ENCODE results near the gene GRK1.
A peak's percentile ranks its signal among the peaks of the same experiment; 100 is the strongest.

Gene GRK1

DNA sequence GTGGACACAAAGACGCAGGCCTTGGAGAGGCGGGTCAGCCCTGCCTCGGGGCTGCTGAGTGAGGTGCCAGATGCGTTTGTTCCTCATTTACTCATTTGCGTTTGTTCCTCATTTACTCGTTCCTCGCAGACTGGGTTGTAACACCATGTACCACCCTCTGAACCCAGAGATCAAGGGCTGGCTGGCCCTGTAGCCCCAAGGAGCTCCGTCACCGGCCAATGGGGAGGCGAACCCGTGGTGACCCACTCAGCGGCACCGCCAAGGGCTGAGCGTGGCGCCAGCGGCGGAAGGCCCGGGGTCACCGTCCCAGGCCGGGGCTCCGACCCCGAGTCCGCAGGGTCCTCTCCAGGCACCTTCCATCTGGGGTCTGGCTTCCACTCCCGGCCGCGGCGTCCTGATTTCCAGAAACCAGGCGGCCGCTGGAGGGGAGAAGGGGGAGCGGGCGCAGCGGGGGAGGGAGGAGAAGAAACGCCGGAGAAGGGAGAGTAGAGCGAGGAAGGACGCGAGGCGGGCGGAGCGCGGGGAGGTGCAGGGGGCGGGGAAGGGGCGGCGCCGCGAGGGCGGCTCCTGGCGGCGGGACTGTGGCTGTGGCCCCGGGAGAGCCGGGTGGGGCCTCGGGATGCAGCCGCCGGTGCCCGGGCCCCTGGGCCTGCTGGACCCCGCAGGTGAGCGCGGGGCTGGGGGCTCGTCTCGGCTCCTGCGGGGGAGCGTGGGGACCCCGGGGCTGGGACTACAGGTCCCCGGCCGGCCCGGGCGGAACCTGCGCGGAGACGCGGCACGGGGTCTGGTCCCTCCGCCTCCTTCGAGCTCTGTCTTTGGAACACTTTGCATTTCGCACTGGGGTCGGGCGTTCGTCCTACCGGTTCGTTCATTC is 91.9 kb downstream of the GRK1 start, which contains the start of gene TMEM255B (continued):
- TF ChIP-seq, protein P1, sequence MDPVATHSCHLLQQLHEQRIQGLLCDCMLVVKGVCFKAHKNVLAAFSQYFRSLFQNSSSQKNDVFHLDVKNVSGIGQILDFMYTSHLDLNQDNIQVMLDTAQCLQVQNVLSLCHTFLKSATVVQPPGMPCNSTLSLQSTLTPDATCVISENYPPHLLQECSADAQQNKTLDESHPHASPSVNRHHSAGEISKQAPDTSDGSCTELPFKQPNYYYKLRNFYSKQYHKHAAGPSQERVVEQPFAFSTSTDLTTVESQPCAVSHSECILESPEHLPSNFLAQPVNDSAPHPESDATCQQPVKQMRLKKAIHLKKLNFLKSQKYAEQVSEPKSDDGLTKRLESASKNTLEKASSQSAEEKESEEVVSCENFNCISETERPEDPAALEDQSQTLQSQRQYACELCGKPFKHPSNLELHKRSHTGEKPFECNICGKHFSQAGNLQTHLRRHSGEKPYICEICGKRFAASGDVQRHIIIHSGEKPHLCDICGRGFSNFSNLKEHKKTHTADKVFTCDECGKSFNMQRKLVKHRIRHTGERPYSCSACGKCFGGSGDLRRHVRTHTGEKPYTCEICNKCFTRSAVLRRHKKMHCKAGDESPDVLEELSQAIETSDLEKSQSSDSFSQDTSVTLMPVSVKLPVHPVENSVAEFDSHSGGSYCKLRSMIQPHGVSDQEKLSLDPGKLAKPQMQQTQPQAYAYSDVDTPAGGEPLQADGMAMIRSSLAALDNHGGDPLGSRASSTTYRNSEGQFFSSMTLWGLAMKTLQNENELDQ (tag by site-specific recombination; IDR thresholded peaks at IDR 0.05; ENCODE audit: low read depth): no peak
- no peak for TF ChIP-seq ZNF830 (tag by site-specific recombination; IDR thresholded peaks at IDR 0.05; ENCODE audit: low read depth)
- TF ChIP-seq ZNF701 (tag by site-specific recombination; IDR thresholded peaks at IDR 0.05): no peak
- no peak for TF ChIP-seq ZNF571 (tag by site-specific recombination; IDR thresholded peaks at IDR 0.05)
- TF ChIP-seq SALL2 (tag by site-specific recombination; IDR thresholded peaks at IDR 0.05; ENCODE audit: borderline replicate concordance): no peak
- TF ChIP-seq ZNF626 (tag by site-specific recombination; IDR thresholded peaks at IDR 0.05): no peak
- no peak for TF ChIP-seq ZNF433 (tag by site-specific recombination; IDR thresholded peaks at IDR 0.05; ENCODE audit: low read depth)
- no peak for TF ChIP-seq RBAK (tag by site-specific recombination; IDR thresholded peaks at IDR 0.05)
- TF ChIP-seq ZNF335 (tag by site-specific recombination; conservative IDR thresholded peaks at IDR 0.05): no peak
- no peak for TF ChIP-seq MEIS1 (CRISPR knock-in tag; IDR thresholded peaks at IDR 0.05; ENCODE audit: borderline replicate concordance)
- no peak for TF ChIP-seq KLF7 (tag by site-specific recombination; IDR thresholded peaks at IDR 0.05; ENCODE audit: borderline replicate concordance)
- no peak for TF ChIP-seq ZNF138 (tag by site-specific recombination; IDR thresholded peaks at IDR 0.05; ENCODE audit: borderline replicate concordance)
- no peak for TF ChIP-seq ZFP37 (tag by site-specific recombination; IDR thresholded peaks at IDR 0.05)
- TF ChIP-seq ZNF10 (tag by site-specific recombination; IDR thresholded peaks at IDR 0.05): no peak
- TF ChIP-seq ZNF391 (tag by site-specific recombination; IDR thresholded peaks at IDR 0.05; ENCODE audit: borderline replicate concordance, low read depth): no peak
- TF ChIP-seq, protein P2, sequence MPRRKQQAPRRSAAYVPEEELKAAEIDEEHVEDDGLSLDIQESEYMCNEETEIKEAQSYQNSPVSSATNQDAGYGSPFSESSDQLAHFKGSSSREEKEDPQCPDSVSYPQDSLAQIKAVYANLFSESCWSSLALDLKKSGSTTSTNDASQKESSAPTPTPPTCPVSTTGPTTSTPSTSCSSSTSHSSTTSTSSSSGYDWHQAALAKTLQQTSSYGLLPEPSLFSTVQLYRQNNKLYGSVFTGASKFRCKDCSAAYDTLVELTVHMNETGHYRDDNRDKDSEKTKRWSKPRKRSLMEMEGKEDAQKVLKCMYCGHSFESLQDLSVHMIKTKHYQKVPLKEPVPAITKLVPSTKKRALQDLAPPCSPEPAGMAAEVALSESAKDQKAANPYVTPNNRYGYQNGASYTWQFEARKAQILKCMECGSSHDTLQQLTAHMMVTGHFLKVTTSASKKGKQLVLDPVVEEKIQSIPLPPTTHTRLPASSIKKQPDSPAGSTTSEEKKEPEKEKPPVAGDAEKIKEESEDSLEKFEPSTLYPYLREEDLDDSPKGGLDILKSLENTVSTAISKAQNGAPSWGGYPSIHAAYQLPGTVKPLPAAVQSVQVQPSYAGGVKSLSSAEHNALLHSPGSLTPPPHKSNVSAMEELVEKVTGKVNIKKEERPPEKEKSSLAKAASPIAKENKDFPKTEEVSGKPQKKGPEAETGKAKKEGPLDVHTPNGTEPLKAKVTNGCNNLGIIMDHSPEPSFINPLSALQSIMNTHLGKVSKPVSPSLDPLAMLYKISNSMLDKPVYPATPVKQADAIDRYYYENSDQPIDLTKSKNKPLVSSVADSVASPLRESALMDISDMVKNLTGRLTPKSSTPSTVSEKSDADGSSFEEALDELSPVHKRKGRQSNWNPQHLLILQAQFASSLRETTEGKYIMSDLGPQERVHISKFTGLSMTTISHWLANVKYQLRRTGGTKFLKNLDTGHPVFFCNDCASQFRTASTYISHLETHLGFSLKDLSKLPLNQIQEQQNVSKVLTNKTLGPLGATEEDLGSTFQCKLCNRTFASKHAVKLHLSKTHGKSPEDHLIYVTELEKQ (tag by site-specific recombination; IDR thresholded peaks at IDR 0.05; ENCODE audit: borderline replicate concordance): no peak
- TF ChIP-seq KLF10 (tag by site-specific recombination; IDR thresholded peaks at IDR 0.05): peak; percentile 94
- no peak for TF ChIP-seq ZNF140 (tag by site-specific recombination; IDR thresholded peaks at IDR 0.05)
- TF ChIP-seq ZNF501 (tag by site-specific recombination; IDR thresholded peaks at IDR 0.05): peak; percentile 44; the same call in 1 of the 2 replicates
- TF ChIP-seq ZNF629 (tag by site-specific recombination; IDR thresholded peaks at IDR 0.05): no peak
- no peak for TF ChIP-seq ZEB2 (tag by site-specific recombination; IDR thresholded peaks at IDR 0.05)
- peak; percentile 67 for TF ChIP-seq GLIS2 (tag by site-specific recombination; IDR thresholded peaks at IDR 0.05)
- no peak for TF ChIP-seq PRDM1 (tag by site-specific recombination; IDR thresholded peaks at IDR 0.05)
- TF ChIP-seq ZNF394 (tag by site-specific recombination; IDR thresholded peaks at IDR 0.05; ENCODE audit: borderline replicate concordance): no peak; the same call in 1 of the 2 replicates
- TF ChIP-seq ZNF624 (tag by site-specific recombination; IDR thresholded peaks at IDR 0.05): no peak
- no peak for TF ChIP-seq ZNF404 (tag by site-specific recombination; IDR thresholded peaks at IDR 0.05)
- no peak for TF ChIP-seq ZBTB21 (tag by site-specific recombination; IDR thresholded peaks at IDR 0.05)
- TF ChIP-seq ZNF658 (tag by site-specific recombination; IDR thresholded peaks at IDR 0.05): no peak
- TF ChIP-seq ZNF776 (tag by site-specific recombination; IDR thresholded peaks at IDR 0.05; ENCODE audit: borderline replicate concordance): no peak
- TF ChIP-seq ZNF623 (tag by site-specific recombination; IDR thresholded peaks at IDR 0.05): no peak
- peak; percentile 92 for TF ChIP-seq ZBTB20 (tag by site-specific recombination; IDR thresholded peaks at IDR 0.05)
- TF ChIP-seq ZNF585B (tag by site-specific recombination; IDR thresholded peaks at IDR 0.05): no peak
- TF ChIP-seq ZNF214 (tag by site-specific recombination; IDR thresholded peaks at IDR 0.05; ENCODE audit: borderline replicate concordance): no peak
- no peak for TF ChIP-seq TRIM28 (IDR thresholded peaks at IDR 0.05; ENCODE audit: borderline replicate concordance, low read length)
- TF ChIP-seq SP3 (tag by site-specific recombination; IDR thresholded peaks at IDR 0.05): peak; percentile 76
- TF ChIP-seq SETDB1 (IDR thresholded peaks at IDR 0.05; ENCODE audit: insufficient read length, low read length): no peak
- TF ChIP-seq ZNF707 (tag by site-specific recombination; IDR thresholded peaks at IDR 0.05): no peak
- TF ChIP-seq YY2 (tag by site-specific recombination; IDR thresholded peaks at IDR 0.05): no peak

All from HEK293 (cell line).